SK-N-SH treated with all-trans-retinoic acid at 6 μM for 48 hours (cell line): ENCODE measurements around the gene IFITM1.
"Not testable (repeated sequence)": the region's sequence is repeated elsewhere in the genome, so short reads cannot be mapped to it uniquely, and the experiment has no call there.

ENCODE experiments used
- ATAC-seq: fragments of 200-7000 bp; cut with Tn5 transposase; 3 replicates; pipeline ENCODE4 v1.9.1; 2020; ENCODE audit warnings: mild to moderate bottlenecking, moderate library complexity
- ARNTL ChIP-seq: fragments of 450-650 bp; formaldehyde crosslinking; IDR thresholded peaks from 2 replicates; pipeline ENCODE4 v1.5.0; 2020; ENCODE audit warnings: low read depth, mild to moderate bottlenecking, moderate library complexity, borderline replicate concordance
- BACH2 ChIP-seq: fragments of 250-450 bp; sonication (Bioruptor Pico); IDR thresholded peaks from 2 replicates; pipeline ENCODE4 v1.9.0; 2021; ENCODE audit warnings: mild to moderate bottlenecking, borderline replicate concordance
- CREB5 ChIP-seq: fragments of 250-450 bp; sonication (Bioruptor Pico); IDR thresholded peaks from 2 replicates; pipeline ENCODE4 v1.5.1; 2020; ENCODE audit warnings: low read depth, mild to moderate bottlenecking, moderate library complexity
- CSDC2 ChIP-seq: fragments of 250-450 bp; sonication (Bioruptor Pico); IDR thresholded peaks from 2 replicates; pipeline ENCODE4 v1.5.0; 2020; ENCODE audit warnings: mild to moderate bottlenecking, moderate library complexity
- CSRNP3 ChIP-seq: fragments of 250-450 bp; sonication (Bioruptor Pico); IDR thresholded peaks from 2 replicates; pipeline ENCODE4 v1.5.1; 2021; ENCODE audit warnings: mild to moderate bottlenecking, moderate library complexity
- ESRRG ChIP-seq: fragments of 250-450 bp; sonication (Bioruptor Pico); IDR thresholded peaks from 2 replicates; pipeline ENCODE4 v1.6.1; 2021; ENCODE audit warnings: mild to moderate bottlenecking
- GLIS3 ChIP-seq: fragments of 250-450 bp; sonication (Bioruptor Pico); IDR thresholded peaks from 2 replicates; pipeline ENCODE4 v1.5.0; 2020; ENCODE audit warnings: mild to moderate bottlenecking, moderate library complexity
- ISL1 ChIP-seq: fragments of 250-450 bp; sonication (Bioruptor Pico); IDR thresholded peaks from 2 replicates; pipeline ENCODE4 v2.1.2; 2022; ENCODE audit warnings: mild to moderate bottlenecking, moderate library complexity
- OSR1 ChIP-seq: fragments of 250-450 bp; sonication (Bioruptor Pico); IDR thresholded peaks from 2 replicates; pipeline ENCODE4 v1.8.0; 2022; ENCODE audit warnings: moderate library complexity, mild to moderate bottlenecking, inconsistent platforms
- POU6F1 ChIP-seq: fragments of 250-450 bp; sonication (Bioruptor Pico); IDR thresholded peaks from 2 replicates; pipeline ENCODE4 v1.8.0; 2021; ENCODE audit warnings: low read depth, mild to moderate bottlenecking, moderate library complexity, borderline replicate concordance
- PPARA ChIP-seq: fragments of 250-450 bp; sonication (Bioruptor Pico); IDR thresholded peaks from 2 replicates; pipeline ENCODE4 v1.5.0; 2020; ENCODE audit warnings: mild to moderate bottlenecking, borderline replicate concordance
- RARB ChIP-seq: fragments of 250-450 bp; sonication (Bioruptor Pico); IDR thresholded peaks from 2 replicates; pipeline ENCODE4 v1.8.0; 2021; ENCODE audit warnings: mild to moderate bottlenecking, moderate library complexity
- SNAI2 ChIP-seq: fragments of 250-450 bp; sonication (Bioruptor Pico); IDR thresholded peaks from 2 replicates; pipeline ENCODE4 v1.5.0; 2020; ENCODE audit warnings: mild to moderate bottlenecking, moderate library complexity
- TOX ChIP-seq: fragments of 250-450 bp; sonication (Bioruptor Pico); IDR thresholded peaks from 2 replicates; pipeline ENCODE4 v1.8.0; 2021; ENCODE audit warnings: mild to moderate bottlenecking, moderate library complexity, borderline replicate concordance
- TSHZ2 ChIP-seq: fragments of 250-450 bp; sonication (Bioruptor Pico); IDR thresholded peaks from 2 replicates; pipeline ENCODE4 v1.5.0; 2020; ENCODE audit warnings: mild to moderate bottlenecking, moderate library complexity
- ZC3H10 ChIP-seq: fragments of 250-450 bp; sonication (Bioruptor Pico); IDR thresholded peaks from 2 replicates; pipeline ENCODE4 v1.5.1; 2021; ENCODE audit warnings: mild to moderate bottlenecking, moderate library complexity
- ZFP3 ChIP-seq: fragments of 250-450 bp; sonication (Bioruptor Pico); IDR thresholded peaks from 2 replicates; pipeline ENCODE4 v1.5.0; 2020; ENCODE audit warnings: mild to moderate bottlenecking, moderate library complexity
- ZFP30 ChIP-seq: fragments of 450-650 bp; formaldehyde crosslinking; IDR thresholded peaks from 2 replicates; pipeline ENCODE4 v1.5.0; 2022; ENCODE audit warnings: mild to moderate bottlenecking, moderate library complexity
- ZNF565 ChIP-seq: fragments of 450-650 bp; formaldehyde crosslinking; conservative IDR thresholded peaks from 2 replicates; pipeline ENCODE4 v1.5.0; 2020; ENCODE audit warnings: low read depth, mild to moderate bottlenecking, moderate library complexity
- ZNF70 ChIP-seq: fragments of 450-650 bp; formaldehyde crosslinking; IDR thresholded peaks from 2 replicates; pipeline ENCODE4 v1.5.0; 2020; ENCODE audit warnings: mild to moderate bottlenecking, moderate library complexity
- ZNF8 ChIP-seq: fragments of 450-650 bp; formaldehyde crosslinking; IDR thresholded peaks from 2 replicates; pipeline ENCODE4 v1.5.0; 2020; ENCODE audit warnings: mild to moderate bottlenecking, moderate library complexity

The IFITM1 gene

GRCh38 chr11:359181-359714 is 45.4 kb downstream of the IFITM1 start:
- no peak for TF ChIP-seq RARB (CRISPR knock-in tag)
- no peak for TF ChIP-seq PPARA
- no peak for TF ChIP-seq ZNF70
- no peak for TF ChIP-seq OSR1 (CRISPR knock-in tag)
- no peak for TF ChIP-seq ZNF565 (CRISPR knock-in tag)
- no peak for TF ChIP-seq CSDC2 (CRISPR knock-in tag)
- no peak for TF ChIP-seq ARNTL (CRISPR knock-in tag)
- no peak for ATAC-seq

GRCh38 chr11:360326-361280 is 46.8 kb downstream of the IFITM1 start:
- no peak for ATAC-seq

GRCh38 chr11:362642-363442 is 49.0 kb downstream of the IFITM1 start:
- ATAC-seq, result no peak
- TF ChIP-seq SNAI2 (CRISPR knock-in tag) (no peak), TSHZ2 (CRISPR knock-in tag) (no peak), CSRNP3 (CRISPR knock-in tag) (no peak), ISL1 (no peak), CREB5 (CRISPR knock-in tag) (no peak), ARNTL (CRISPR knock-in tag) (no peak), ZNF70 (no peak), ZFP3 (CRISPR knock-in tag) (no peak), BACH2 (CRISPR knock-in tag) (no peak), GLIS3 (CRISPR knock-in tag) (no peak), OSR1 (CRISPR knock-in tag) (no peak)

More at GRCh38 chr11:360326-361280, 46.8 kb downstream of the IFITM1 start:
- TF ChIP-seq ESRRG (CRISPR knock-in tag), result no peak
- TF ChIP-seq ZNF8 (CRISPR knock-in tag), result no peak
- TF ChIP-seq PPARA, result no peak
- TF ChIP-seq ZC3H10 (CRISPR knock-in tag), result no peak
- TF ChIP-seq CREB5 (CRISPR knock-in tag), result no peak
- no peak for TF ChIP-seq ZFP30 (CRISPR knock-in tag)
- TF ChIP-seq POU6F1 (CRISPR knock-in tag), result no peak
- no peak for TF ChIP-seq ARNTL (CRISPR knock-in tag)
- no peak for TF ChIP-seq GLIS3 (CRISPR knock-in tag)
- TF ChIP-seq ZNF70, result no peak
- no peak for TF ChIP-seq ZNF565 (CRISPR knock-in tag)
- TF ChIP-seq RARB (CRISPR knock-in tag), result no peak
- no peak for TF ChIP-seq TOX (CRISPR knock-in tag)

- ATAC-seq, result not testable (repeated sequence)
Observed at GRCh38 chr11:363443-363805, 49.6 kb downstream of the IFITM1 start.
